Caco-2 (cell line): ENCODE results near the gene EMSY. TPM values are rescaled to one million over a fixed set of nuclear protein-coding genes. Genes with fewer than 3 reads are reported as not detected.

Source experiments
- BruUV-seq: library from RNA; stranded (reverse); fragments of 400-500 nt; replicated peaks from 2 replicates; lab custom pipeline; 2021; lab: Mats Ljungman, UMichigan
- CTCF ChIA-PET: fragments of 300-600 bp; sonication (Branson Sonifier 250); formaldehyde crosslinking; loops from one replicate; lab custom pipeline; 2022; ENCODE audit warnings: antibody characterized with exemption; lab: Charles Lee
- POLR2A ChIA-PET: fragments of 300-600 bp; sonication (Branson Sonifier 250); formaldehyde crosslinking; loops from one replicate; lab custom pipeline; 2022; ENCODE audit warnings: antibody characterized with exemption; lab: Charles Lee
- DNase-seq, 2 experiments: peaks; one replicate each; pipeline versions ENCODE4 v3.0.0 to v3.0.0-alpha.2; 2020 to 2022
- H3K27me3 ChIP-seq: replicated peaks from 2 replicates; pipeline ENCODE4 v1.6.0; 2011; ENCODE audit warnings: low read length; ENCODE audit not compliant: control insufficient read depth, insufficient read depth
- H3K36me3 ChIP-seq: 2 replicates; pipeline ENCODE4 v1.5.1; 2011; ENCODE audit warnings: low read length; ENCODE audit not compliant: control insufficient read depth, insufficient read depth
- H3K4me1 ChIP-seq: fragments of 250-450 bp; sonication (Bioruptor Pico); 2 replicates; pipeline ENCODE4 v1.5.1; 2020; ENCODE audit warnings: mild to moderate bottlenecking
- H3K4me3 ChIP-seq: 2 replicates; pipeline ENCODE4 v1.5.1; 2011; ENCODE audit warnings: low read depth, mild to moderate bottlenecking, control low read depth, low read length
- H3K9me3 ChIP-seq: fragments of 250-450 bp; sonication (Bioruptor Pico); 2 replicates; pipeline ENCODE4 v1.5.1; 2020; ENCODE audit warnings: mild to moderate bottlenecking, moderate library complexity
- H3K27ac Mint-ChIP-seq: one replicate; pipeline ENCODE4 v1.8.0; 2022; ENCODE audit warnings: mixed read lengths; ENCODE audit not compliant: unreplicated experiment
- H3K27me3 Mint-ChIP-seq: one replicate; pipeline ENCODE4 v1.8.0; 2022; ENCODE audit warnings: mixed read lengths; ENCODE audit not compliant: insufficient read depth, unreplicated experiment
- H3K36me3 Mint-ChIP-seq: one replicate; pipeline ENCODE4 v1.8.0; 2022; ENCODE audit warnings: mild to moderate bottlenecking, mixed read lengths; ENCODE audit not compliant: insufficient read depth, unreplicated experiment
- H3K4me1 Mint-ChIP-seq: one replicate; pipeline ENCODE4 v1.8.0; 2022; ENCODE audit warnings: low read depth, mixed read lengths; ENCODE audit not compliant: unreplicated experiment
- H3K4me3 Mint-ChIP-seq: one replicate; pipeline ENCODE4 v1.8.0; 2022; ENCODE audit warnings: mild to moderate bottlenecking, moderate library complexity, mixed read lengths; ENCODE audit not compliant: unreplicated experiment
- H3K9me3 Mint-ChIP-seq: one replicate; pipeline ENCODE4 v1.8.0; 2022; ENCODE audit warnings: mixed read lengths; ENCODE audit not compliant: unreplicated experiment
- intact Hi-C: fragments of 100-400 bp; cut with micrococcal nuclease; formaldehyde crosslinking; loops from one replicate; pipeline ENCODE4 v1.10.0; 2022; ENCODE audit not compliant: unreplicated experiment
- total RNA-seq: library from RNA; stranded (reverse); gene quantifications from 2 replicates; pipeline ENCODE4 v1.2.3, GENCODE V29; 2022
- TF ChIP-seq, protein P1 (sequence below), 2 experiments: fragments of 200-600 bp in 1 of 2; IDR thresholded peaks; 1 replicate in 1 of 2; 2 replicates in 1 of 2; pipeline versions ENCODE4 v1.5.1 to v1.8.0; 2011 to 2022; ENCODE audit warnings: antibody characterized with exemption in 1 of 2, control low read depth in 1 of 2, inconsistent platforms in 1 of 2, low read depth in 1 of 2, low read length in 1 of 2, mild to moderate bottlenecking in 1 of 2, moderate library complexity in 1 of 2; ENCODE audit not compliant: insufficient read depth in 1 of 2, severe bottlenecking in 1 of 2, unreplicated experiment in 1 of 2

Gene EMSY
- total RNA-seq, 1 experiment from 2014 or later = 43.6 TPM

DNA sequence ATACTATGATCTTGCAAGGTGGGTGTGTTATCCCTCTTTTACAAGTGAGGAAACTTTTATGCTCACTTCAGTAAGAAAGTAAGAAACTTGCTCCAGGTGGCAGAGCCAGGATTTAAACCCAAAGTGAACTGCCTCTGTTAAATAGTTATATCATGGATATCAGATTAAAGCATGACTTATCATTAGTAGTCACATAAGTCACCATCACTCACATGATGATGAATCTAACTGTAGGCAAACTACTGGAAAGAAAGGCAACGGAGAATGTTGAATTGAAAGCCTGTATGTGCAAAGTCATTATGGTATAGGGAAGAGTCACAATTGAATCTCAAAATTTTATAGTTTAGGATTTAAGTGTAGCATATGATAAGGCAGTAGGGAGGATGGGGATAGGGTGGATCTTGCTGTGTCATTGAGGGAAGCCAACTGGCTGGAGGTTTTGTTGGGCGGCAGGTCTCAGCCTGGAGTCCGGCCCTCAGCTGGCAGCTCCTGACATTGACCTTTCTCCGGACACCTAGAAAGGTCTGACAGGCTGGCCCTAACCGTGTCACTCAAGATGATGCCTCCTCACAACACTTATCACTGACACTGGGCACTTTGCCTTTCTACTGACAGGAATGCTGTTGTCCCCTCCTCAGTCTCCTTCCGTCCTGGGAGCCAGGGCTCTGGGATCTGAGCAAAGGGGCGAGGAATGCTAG is 98.3 kb downstream of the EMSY start:
- Mint-ChIP-seq H3K4me3 (no peak overlapping the region), H3K27me3 (no peaks in the 10 kb centered on the region), H3K27ac (no peak overlapping the region), H3K36me3 (peaks cover 59% of the 10 kb centered on the region), H3K4me1 (no peaks in the 10 kb centered on the region), H3K9me3 (no peaks in the 10 kb centered on the region)
- H3K27me3 ChIP-seq = no peaks in the 10 kb centered on the region
- no peak overlapping the region for H3K4me3 ChIP-seq
- H3K9me3 ChIP-seq = no peaks in the 10 kb centered on the region
- intact Hi-C loops = no loop called here
- TF ChIP-seq, protein P1, sequence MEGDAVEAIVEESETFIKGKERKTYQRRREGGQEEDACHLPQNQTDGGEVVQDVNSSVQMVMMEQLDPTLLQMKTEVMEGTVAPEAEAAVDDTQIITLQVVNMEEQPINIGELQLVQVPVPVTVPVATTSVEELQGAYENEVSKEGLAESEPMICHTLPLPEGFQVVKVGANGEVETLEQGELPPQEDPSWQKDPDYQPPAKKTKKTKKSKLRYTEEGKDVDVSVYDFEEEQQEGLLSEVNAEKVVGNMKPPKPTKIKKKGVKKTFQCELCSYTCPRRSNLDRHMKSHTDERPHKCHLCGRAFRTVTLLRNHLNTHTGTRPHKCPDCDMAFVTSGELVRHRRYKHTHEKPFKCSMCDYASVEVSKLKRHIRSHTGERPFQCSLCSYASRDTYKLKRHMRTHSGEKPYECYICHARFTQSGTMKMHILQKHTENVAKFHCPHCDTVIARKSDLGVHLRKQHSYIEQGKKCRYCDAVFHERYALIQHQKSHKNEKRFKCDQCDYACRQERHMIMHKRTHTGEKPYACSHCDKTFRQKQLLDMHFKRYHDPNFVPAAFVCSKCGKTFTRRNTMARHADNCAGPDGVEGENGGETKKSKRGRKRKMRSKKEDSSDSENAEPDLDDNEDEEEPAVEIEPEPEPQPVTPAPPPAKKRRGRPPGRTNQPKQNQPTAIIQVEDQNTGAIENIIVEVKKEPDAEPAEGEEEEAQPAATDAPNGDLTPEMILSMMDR (IDR thresholded peaks at IDR 0.05; ENCODE audit: insufficient read depth in 1 of 2, low read depth in 1 of 2, low read length in 1 of 2, severe bottlenecking in 1 of 2, unreplicated experiment in 1 of 2) = no peak
- no TSS peak for BruUV-seq
- POLR2A ChIA-PET = no interaction called here
- no peak for DNase-seq
- CTCF ChIA-PET = no interaction called here
- no peaks in the 10 kb centered on the region for H3K4me1 ChIP-seq
- peaks cover 6% of the 10 kb centered on the region; the same call in 1 of the 2 replicates for H3K36me3 ChIP-seq

DNA sequence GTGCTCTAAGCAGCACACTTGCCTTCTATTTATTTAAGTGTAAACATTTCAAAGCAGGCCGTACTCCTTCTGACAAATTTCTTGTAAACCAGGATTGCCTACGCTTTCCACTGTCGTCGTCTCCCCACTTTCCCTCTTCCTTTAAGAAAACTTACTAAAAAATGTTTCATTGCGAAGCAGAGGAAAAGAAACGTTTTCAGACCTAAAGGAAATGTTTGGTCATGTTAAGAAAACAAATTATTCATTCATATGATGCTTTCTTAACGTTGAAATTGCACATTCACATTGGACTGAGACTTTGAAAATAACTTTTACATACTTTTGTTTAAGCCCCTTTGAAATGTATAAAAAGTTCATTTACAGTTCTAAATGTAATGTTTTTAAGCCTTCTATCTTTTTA is 106.0 kb downstream of the EMSY start:
- CTCF ChIA-PET = interaction anchor here (0.6 kb wide), 1 partner anchor 340 kb away, joined by 3 read pairs; no protein-coding TSS in a partner anchor
- Histone ChIP-seq H3K36me3 (no peaks in the 10 kb centered on the region), H3K9me3 (no peaks in the 10 kb centered on the region), H3K4me3 (no peak overlapping the region), H3K27me3 (no peaks in the 10 kb centered on the region), H3K4me1 (0 out of 2 replicates have a peak, but pooled peaks cover 3% of the 10 kb centered on the region)
- Mint-ChIP-seq H3K4me3 (no peak overlapping the region), H3K9me3 (no peaks in the 10 kb centered on the region), H3K27ac (no peak overlapping the region), H3K4me1 (no peaks in the 10 kb centered on the region), H3K36me3 (peaks cover 25% of the 10 kb centered on the region), H3K27me3 (no peaks in the 10 kb centered on the region)
- no TSS peak for BruUV-seq
- no peak for DNase-seq
- intact Hi-C loops = loop anchor here (1.0 kb wide), 1 partner anchor 130 kb away; no protein-coding TSS in a partner anchor
- POLR2A ChIA-PET = no interaction called here
- TF ChIP-seq, protein P1 (IDR thresholded peaks at IDR 0.05; ENCODE audit: insufficient read depth in 1 of 2, low read depth in 1 of 2, low read length in 1 of 2, severe bottlenecking in 1 of 2, unreplicated experiment in 1 of 2) = no peak

DNA sequence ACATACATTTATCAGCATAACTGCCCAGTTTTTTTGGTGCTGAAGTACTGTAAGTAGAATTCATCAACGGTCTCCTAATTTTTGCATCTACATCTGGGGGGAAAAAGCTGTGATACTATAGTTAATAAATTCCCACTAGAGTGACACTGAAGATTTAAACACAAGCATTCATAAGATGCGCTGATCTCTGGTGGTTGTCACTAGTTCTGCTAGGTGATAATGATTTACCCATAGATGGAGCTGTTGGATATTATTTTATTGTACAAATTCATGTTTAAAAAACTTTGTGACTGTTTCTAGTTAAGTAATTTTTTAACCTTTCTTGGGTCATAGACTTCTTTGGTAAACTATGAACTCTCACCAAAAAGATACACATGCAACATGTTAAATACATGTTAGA is 106.6 kb downstream of the EMSY start:
- intact Hi-C loops = loop anchor here (1.0 kb wide), 1 partner anchor 129 kb away; no protein-coding TSS in a partner anchor
- Mint-ChIP-seq H3K27me3 (no peaks in the 10 kb centered on the region), H3K9me3 (no peaks in the 10 kb centered on the region), H3K36me3 (peaks cover 19% of the 10 kb centered on the region), H3K4me3 (no peak overlapping the region), H3K4me1 (no peaks in the 10 kb centered on the region), H3K27ac (no peak overlapping the region)
- TF ChIP-seq, protein P1 (IDR thresholded peaks at IDR 0.05; ENCODE audit: insufficient read depth in 1 of 2, low read depth in 1 of 2, low read length in 1 of 2, severe bottlenecking in 1 of 2, unreplicated experiment in 1 of 2) = no peak
- Histone ChIP-seq H3K4me1 (0 out of 2 replicates have a peak, but pooled peaks cover 3% of the 10 kb centered on the region), H3K4me3 (no peak overlapping the region), H3K36me3 (no peaks in the 10 kb centered on the region), H3K9me3 (no peaks in the 10 kb centered on the region), H3K27me3 (no peaks in the 10 kb centered on the region)
- ChIA-PET POLR2A (no interaction called here), CTCF (no interaction called here)
- no peak for DNase-seq
- BruUV-seq = no TSS peak
